Breast epithelium (tissue), 3 donors: Measurements from ENCODE around the gene TBX2.

Source experiments
- POLR2A ChIP-seq: fragments of 450-650 bp; IDR thresholded peaks from one replicate; pipeline ENCODE4 v1.6.1; 2016; ENCODE audit warnings: antibody characterized with exemption, mild to moderate bottlenecking, moderate library complexity
- TF ChIP-seq, protein P1 (sequence below), 3 donors: fragments of 450-650 bp; IDR thresholded peaks; one replicate each; pipeline ENCODE4 v1.5.1; 2016 to 2017; ENCODE audit warnings: antibody characterized with exemption in 3 of 3, mild to moderate bottlenecking in 3 of 3, moderate library complexity in 3 of 3

DNA sequence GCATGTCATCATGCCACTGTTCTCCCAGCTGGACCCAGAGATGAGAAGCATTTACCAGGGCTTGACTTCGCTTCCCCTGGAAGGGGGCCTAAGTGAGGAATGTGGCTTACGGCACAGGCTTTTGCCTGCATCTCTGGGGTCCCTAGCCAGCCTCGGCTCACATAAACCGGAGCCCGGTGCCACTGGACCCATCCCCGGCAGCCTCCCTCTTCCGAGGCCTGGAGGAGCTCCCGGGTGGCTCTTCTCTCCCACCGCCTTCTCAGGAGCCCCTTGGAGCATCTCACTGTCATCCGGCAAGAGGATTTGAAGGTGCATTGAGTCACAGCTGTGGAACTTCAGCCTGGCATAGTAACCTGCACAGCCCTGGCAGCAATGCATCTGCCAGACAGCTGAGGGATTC, 29.9 kb upstream of the TBX2 start:
- TF ChIP-seq, protein P1, sequence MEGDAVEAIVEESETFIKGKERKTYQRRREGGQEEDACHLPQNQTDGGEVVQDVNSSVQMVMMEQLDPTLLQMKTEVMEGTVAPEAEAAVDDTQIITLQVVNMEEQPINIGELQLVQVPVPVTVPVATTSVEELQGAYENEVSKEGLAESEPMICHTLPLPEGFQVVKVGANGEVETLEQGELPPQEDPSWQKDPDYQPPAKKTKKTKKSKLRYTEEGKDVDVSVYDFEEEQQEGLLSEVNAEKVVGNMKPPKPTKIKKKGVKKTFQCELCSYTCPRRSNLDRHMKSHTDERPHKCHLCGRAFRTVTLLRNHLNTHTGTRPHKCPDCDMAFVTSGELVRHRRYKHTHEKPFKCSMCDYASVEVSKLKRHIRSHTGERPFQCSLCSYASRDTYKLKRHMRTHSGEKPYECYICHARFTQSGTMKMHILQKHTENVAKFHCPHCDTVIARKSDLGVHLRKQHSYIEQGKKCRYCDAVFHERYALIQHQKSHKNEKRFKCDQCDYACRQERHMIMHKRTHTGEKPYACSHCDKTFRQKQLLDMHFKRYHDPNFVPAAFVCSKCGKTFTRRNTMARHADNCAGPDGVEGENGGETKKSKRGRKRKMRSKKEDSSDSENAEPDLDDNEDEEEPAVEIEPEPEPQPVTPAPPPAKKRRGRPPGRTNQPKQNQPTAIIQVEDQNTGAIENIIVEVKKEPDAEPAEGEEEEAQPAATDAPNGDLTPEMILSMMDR (IDR thresholded peaks at IDR 0.05) = no peak
- no peak for TF ChIP-seq POLR2A
